Gastroesophageal sphincter (tissue), 4 donors: ENCODE results near the gene GRM4. TPM values are rescaled to one million over a fixed set of nuclear protein-coding genes. Genes with fewer than 3 reads are reported as not detected.

ENCODE experiments used
- ATAC-seq: fragments of 150-250 bp; one replicate; pipeline ENCODE4 v1.9.1; 2016; ENCODE audit warnings: mild to moderate bottlenecking, moderate library complexity
- H3K27ac ChIP-seq, 4 donors: fragments of 200-600 bp; sonication (generic) in 3 of 4; 1 replicate in 3 of 4; 2 replicates in 1 of 4; pipeline ENCODE4 v1.5.1; 2016 to 2019
- H3K27me3 ChIP-seq: fragments of 200-600 bp; sonication (generic); one replicate; pipeline ENCODE4 v1.5.1; 2019
- H3K36me3 ChIP-seq, 2 donors: fragments of 200-600 bp; sonication (generic); one replicate each; pipeline ENCODE4 v1.5.1; 2019; ENCODE audit warnings: control low read depth in 1 of 2
- H3K4me1 ChIP-seq, 3 donors: fragments of 200-600 bp; sonication (generic); 1 replicate in 2 of 3; 2 replicates in 1 of 3; pipeline ENCODE4 v1.5.1; 2016 to 2019; ENCODE audit warnings: control low read depth in 2 of 3
- H3K4me3 ChIP-seq, 2 donors: fragments of 200-600 bp; sonication (generic); one replicate each; pipeline ENCODE4 v1.5.1; 2019; ENCODE audit warnings: mild to moderate bottlenecking in 1 of 2, moderate library complexity in 1 of 2
- H3K9me3 ChIP-seq, 3 donors: fragments of 200-600 bp; sonication (generic); one replicate each; pipeline ENCODE4 v1.5.1; 2017 to 2019; ENCODE audit warnings: control low read depth in 2 of 3
- CTCF ChIP-seq, 4 experiments: fragments of 200-600 bp in 2 of 4; fragments of 450-650 bp in 2 of 4; sonication (generic) in 1 of 4; IDR thresholded peaks; one replicate each; pipeline ENCODE4 v1.5.1; 2017 to 2019; ENCODE audit warnings: antibody characterized with exemption in 4 of 4, mild to moderate bottlenecking in 2 of 4, moderate library complexity in 2 of 4
- EP300 ChIP-seq: sonication (generic); formaldehyde crosslinking; IDR thresholded peaks from one replicate; pipeline ENCODE4 v1.6.1; 2017; ENCODE audit warnings: antibody characterized with exemption, mild to moderate bottlenecking
- POLR2A ChIP-seq, 2 donors: fragments of 450-650 bp; IDR thresholded peaks; one replicate each; pipeline ENCODE4 v1.6.1; 2017; ENCODE audit warnings: antibody characterized with exemption in 2 of 2, mild to moderate bottlenecking in 2 of 2, moderate library complexity in 1 of 2
- POLR2AphosphoS5 ChIP-seq: sonication (generic); formaldehyde crosslinking; IDR thresholded peaks from one replicate; pipeline ENCODE4 v1.6.1; 2017; ENCODE audit warnings: antibody characterized with exemption
- WGBS, 2 donors: methylation state at CpG; one replicate each; pipeline ENCODE4 v1.1.5; 2018; ENCODE audit warnings: low coverage in 1 of 2; 5-methylcytosine and 5-hydroxymethylcytosine counted together
- small RNA-seq, 4 donors: library from RNA; depleted of rRNA; stranded (forward); fragments of <200 nt; gene quantifications; one replicate each; pipeline ENCODE3, GENCODE V24; 2016
- total RNA-seq, 4 donors: library from RNA; depleted of rRNA; stranded (reverse); fragments of >200 nt; gene quantifications; one replicate each; pipeline ENCODE4 v1.1.0, GENCODE V29; 2016

GRM4 gene
- total RNA-seq, 4 donors from 2014 or later = not detected

GRCh38 chr6:33974471-33974870 lies 171.4 kb downstream of the GRM4 start:
- no peak for TF ChIP-seq POLR2A (IDR thresholded peaks at IDR 0.05)
- TF ChIP-seq CTCF (IDR thresholded peaks at IDR 0.05) = no peak
- no peak for TF ChIP-seq EP300
- TF ChIP-seq POLR2AphosphoS5 = no peak
- Histone ChIP-seq H3K27me3 (peaks cover 81% of the 10 kb centered on the region), H3K9me3 (peaks cover 0 to 18% (median 0%) of the 10 kb centered on the region in 3 donors), H3K36me3 (no peaks in the 10 kb centered on the region), H3K27ac (no peak overlapping the region), H3K4me1 (no peaks in the 10 kb centered on the region), H3K4me3 (no peak overlapping the region)
- ATAC-seq = no peak
- 24 to 25% methylated on average over 2 of the region's 2 CpGs for WGBS, 2 donors

- Histone ChIP-seq H3K4me1 (no peaks in the 10 kb centered on the region), H3K4me3 (no peak overlapping the region), H3K27me3 (peaks cover 85% of the 10 kb centered on the region), H3K9me3 (peaks cover 0 to 18% (median 0%) of the 10 kb centered on the region in 3 donors), H3K36me3 (no peaks in the 10 kb centered on the region), H3K27ac (no peak overlapping the region)
- no peak for ATAC-seq
- TF ChIP-seq CTCF (IDR thresholded peaks at IDR 0.05) (no peak), EP300 (no peak), POLR2A (IDR thresholded peaks at IDR 0.05) (no peak), POLR2AphosphoS5 (no peak)
- 73 to 82% methylated on average over 4 of the region's 4 CpGs for WGBS, 2 donors
Measured at GRCh38 chr6:33974030-33974429, 171.9 kb downstream of the GRM4 start.

- H3K9me3 ChIP-seq = peaks cover 0 to 18% (median 0%) of the 10 kb centered on the region in 3 donors
- TF ChIP-seq EP300 = no peak
- TF ChIP-seq CTCF (IDR thresholded peaks at IDR 0.05) = no peak
- TF ChIP-seq POLR2A (IDR thresholded peaks at IDR 0.05) = no peak
- TF ChIP-seq POLR2AphosphoS5 = no peak
- no peaks in the 10 kb centered on the region for H3K4me1 ChIP-seq
- H3K4me3 ChIP-seq = no peak overlapping the region
- ATAC-seq = no peak
- 50 to 69% methylated on average over 2 to 4 of the region's 4 CpGs for WGBS, 2 donors
- H3K36me3 ChIP-seq = no peaks in the 10 kb centered on the region
- H3K27ac ChIP-seq = no peak overlapping the region
- peaks cover 88% of the 10 kb centered on the region for H3K27me3 ChIP-seq
Measured at GRCh38 chr6:33971580-33971979, 174.3 kb downstream of the GRM4 start.

Small RNA genes lying within 50 kb of the gene (small RNA-seq; reads per million reads assigned to genes)
- 0 to 0.18 (median 0) reads per million in 4 donors for gene MIR1275

Other genes with a start within 250 kb of the GRM4 start
- 10 to 100 TPM in 3 of 4 donors, 1 to 10 TPM in 1; 8.1 to 24.5 (median 18.1) TPM for gene HMGA1, start 90.8 kb upstream of the GRM4 start, total RNA-seq
- 10 to 100 TPM in 3 of 4 donors, 1 to 10 TPM in 1; 9.7 to 34.7 (median 22.6) TPM for gene SMIM29, start 102.9 kb upstream of the GRM4 start, total RNA-seq
- gene NUDT3, start 246.6 kb upstream of the GRM4 start, total RNA-seq = 10 to 100 TPM; 32.2 to 66.3 (median 46.9) TPM